ENCODE results near the gene DENND1A.
A peak's percentile ranks its signal among the peaks of the same experiment; 100 is the strongest.

Gene DENND1A

GRCh38 chr9:123631862-123632261 is 298.1 kb downstream of the DENND1A start:
- DNase-seq = no peak
- Mint-ChIP-seq H3K4me1 (peaks cover 40% of the 10 kb centered on the region), H3K27ac (no peak overlapping the region), H3K4me3 (no peak overlapping the region), H3K9me3 (no peaks in the 10 kb centered on the region), H3K36me3 (ENCODE audit: low read depth) (peaks cover 17% of the 10 kb centered on the region), H3K27me3 (ENCODE audit: low read depth, poor library complexity) (peaks cover 2% of the 10 kb centered on the region)
- no peak for TF ChIP-seq CTCF (IDR thresholded peaks at IDR 0.05)

- Mint-ChIP-seq H3K4me3 (no peak overlapping the region), H3K4me1 (peaks cover 39% of the 10 kb centered on the region), H3K36me3 (ENCODE audit: low read depth) (peaks cover 17% of the 10 kb centered on the region), H3K27me3 (ENCODE audit: low read depth, poor library complexity) (peaks cover 3% of the 10 kb centered on the region), H3K9me3 (no peaks in the 10 kb centered on the region), H3K27ac (no peak overlapping the region)
- no peak for DNase-seq
- no peak for TF ChIP-seq CTCF (IDR thresholded peaks at IDR 0.05)
Observed at GRCh38 chr9:123630233-123630632, 299.7 kb downstream of the DENND1A start.

- Mint-ChIP-seq H3K27ac (no peak overlapping the region), H3K9me3 (no peaks in the 10 kb centered on the region), H3K4me3 (no peak overlapping the region), H3K27me3 (ENCODE audit: low read depth, poor library complexity) (peaks cover 3% of the 10 kb centered on the region), H3K4me1 (peaks cover 39% of the 10 kb centered on the region), H3K36me3 (ENCODE audit: low read depth) (peaks cover 17% of the 10 kb centered on the region)
- no peak for TF ChIP-seq CTCF (IDR thresholded peaks at IDR 0.05)
- no peak for DNase-seq
Observed at GRCh38 chr9:123629531-123629930, 300.4 kb downstream of the DENND1A start.

GRCh38 chr9:123622711-123623241 is 307.1 kb downstream of the DENND1A start:
- Mint-ChIP-seq H3K36me3 (ENCODE audit: low read depth) (peaks cover under 1% of the 10 kb centered on the region), H3K4me3 (no peak overlapping the region), H3K27ac (no peak overlapping the region), H3K4me1 (peaks cover 15% of the 10 kb centered on the region), H3K9me3 (no peaks in the 10 kb centered on the region), H3K27me3 (ENCODE audit: low read depth, poor library complexity) (peaks cover 12% of the 10 kb centered on the region)
- DNase-seq = no peak
- no peak for TF ChIP-seq CTCF (IDR thresholded peaks at IDR 0.05)

GRCh38 chr9:123620239-123620638 is 309.7 kb downstream of the DENND1A start:
- H3K36me3 Mint-ChIP-seq (ENCODE audit: low read depth) = no peaks in the 10 kb centered on the region
- peaks cover 20% of the 10 kb centered on the region for H3K4me1 Mint-ChIP-seq
- H3K9me3 Mint-ChIP-seq = no peaks in the 10 kb centered on the region
- H3K4me3 Mint-ChIP-seq = no peak overlapping the region
- no peak for DNase-seq
- TF ChIP-seq CTCF (IDR thresholded peaks at IDR 0.05) = no peak
- H3K27ac Mint-ChIP-seq = no peak overlapping the region
- peaks cover 9% of the 10 kb centered on the region for H3K27me3 Mint-ChIP-seq (ENCODE audit: low read depth, poor library complexity)

GRCh38 chr9:123617952-123618678 is 311.8 kb downstream of the DENND1A start:
- TF ChIP-seq CTCF (IDR thresholded peaks at IDR 0.05) = no peak
- Mint-ChIP-seq H3K4me3 (no peak overlapping the region), H3K27ac (peak overlapping the region; percentile 15), H3K27me3 (ENCODE audit: low read depth, poor library complexity) (peaks cover 9% of the 10 kb centered on the region), H3K4me1 (peaks cover 30% of the 10 kb centered on the region), H3K9me3 (no peaks in the 10 kb centered on the region), H3K36me3 (ENCODE audit: low read depth) (no peaks in the 10 kb centered on the region)
- DNase-seq = no peak
